Breast epithelium (tissue), 3 donors: ENCODE measurements around the gene KNSTRN.

Experiments
- POLR2A ChIP-seq: fragments of 450-650 bp; IDR thresholded peaks from one replicate; pipeline ENCODE4 v1.6.1; 2016; ENCODE audit warnings: antibody characterized with exemption, mild to moderate bottlenecking, moderate library complexity
- POLR2AphosphoS5 ChIP-seq, 3 donors: sonication (generic); formaldehyde crosslinking; IDR thresholded peaks; one replicate each; pipeline ENCODE4 v1.6.1; 2017; ENCODE audit warnings: antibody characterized with exemption in 3 of 3
- TF ChIP-seq, protein P1 (sequence below), 3 donors: fragments of 450-650 bp; IDR thresholded peaks; one replicate each; pipeline ENCODE4 v1.5.1; 2016 to 2017; ENCODE audit warnings: antibody characterized with exemption in 3 of 3, mild to moderate bottlenecking in 3 of 3, moderate library complexity in 3 of 3

DNA sequence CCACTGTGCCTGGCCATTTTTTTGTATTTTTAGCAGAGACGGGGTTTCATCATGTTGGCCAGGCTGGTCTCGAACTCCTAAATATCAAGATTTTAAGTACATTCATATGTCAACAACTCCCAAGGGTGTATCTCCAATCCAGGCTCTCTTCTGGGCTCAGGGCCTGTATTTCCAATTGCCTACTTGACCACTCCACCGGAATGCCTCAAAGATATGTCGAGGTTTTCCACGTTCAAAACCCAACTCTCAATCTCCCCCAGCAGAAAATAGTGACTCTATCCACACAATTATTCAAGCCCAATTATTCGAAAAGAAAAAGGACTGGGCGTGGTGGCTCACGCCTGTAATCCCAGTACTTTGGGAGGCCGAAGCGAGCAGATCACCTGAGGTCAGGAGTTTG, 1.9 kb upstream of the KNSTRN start:
- TF ChIP-seq POLR2A, result no peak
- TF ChIP-seq, protein P1, sequence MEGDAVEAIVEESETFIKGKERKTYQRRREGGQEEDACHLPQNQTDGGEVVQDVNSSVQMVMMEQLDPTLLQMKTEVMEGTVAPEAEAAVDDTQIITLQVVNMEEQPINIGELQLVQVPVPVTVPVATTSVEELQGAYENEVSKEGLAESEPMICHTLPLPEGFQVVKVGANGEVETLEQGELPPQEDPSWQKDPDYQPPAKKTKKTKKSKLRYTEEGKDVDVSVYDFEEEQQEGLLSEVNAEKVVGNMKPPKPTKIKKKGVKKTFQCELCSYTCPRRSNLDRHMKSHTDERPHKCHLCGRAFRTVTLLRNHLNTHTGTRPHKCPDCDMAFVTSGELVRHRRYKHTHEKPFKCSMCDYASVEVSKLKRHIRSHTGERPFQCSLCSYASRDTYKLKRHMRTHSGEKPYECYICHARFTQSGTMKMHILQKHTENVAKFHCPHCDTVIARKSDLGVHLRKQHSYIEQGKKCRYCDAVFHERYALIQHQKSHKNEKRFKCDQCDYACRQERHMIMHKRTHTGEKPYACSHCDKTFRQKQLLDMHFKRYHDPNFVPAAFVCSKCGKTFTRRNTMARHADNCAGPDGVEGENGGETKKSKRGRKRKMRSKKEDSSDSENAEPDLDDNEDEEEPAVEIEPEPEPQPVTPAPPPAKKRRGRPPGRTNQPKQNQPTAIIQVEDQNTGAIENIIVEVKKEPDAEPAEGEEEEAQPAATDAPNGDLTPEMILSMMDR (IDR thresholded peaks at IDR 0.05), result no peak
- no peak for TF ChIP-seq POLR2AphosphoS5 (IDR thresholded peaks at IDR 0.05)
